Measurements from ENCODE around the gene NRP1.

Gene NRP1

GRCh38 chr10:33325929-33326328 is 8.5 kb downstream of the NRP1 start:
- H3K27me3 ChIP-seq (ENCODE audit: insufficient read depth, low read depth, severe bottlenecking): peaks cover 2% of the 10 kb centered on the region
- no peak for DNase-seq
- H3K36me3 ChIP-seq: no peaks in the 10 kb centered on the region
- H3K9me3 ChIP-seq (ENCODE audit: severe bottlenecking): no peaks in the 10 kb centered on the region
- no peak overlapping the region for H3K4me3 ChIP-seq (ENCODE audit: low read depth, low read length)
- TF ChIP-seq CTCF (IDR thresholded peaks at IDR 0.05; ENCODE audit: low read depth, low read length): no peak
- no peak overlapping the region for H3K27ac ChIP-seq

GRCh38 chr10:33323721-33324120 is 10.7 kb downstream of the NRP1 start:
- no peaks in the 10 kb centered on the region for H3K36me3 ChIP-seq
- H3K9me3 ChIP-seq (ENCODE audit: severe bottlenecking): no peaks in the 10 kb centered on the region
- no peak overlapping the region for H3K4me3 ChIP-seq (ENCODE audit: low read depth, low read length)
- TF ChIP-seq CTCF (IDR thresholded peaks at IDR 0.05; ENCODE audit: low read depth, low read length): no peak
- DNase-seq: no peak
- no peak overlapping the region for H3K27ac ChIP-seq
- no peaks in the 10 kb centered on the region for H3K27me3 ChIP-seq (ENCODE audit: insufficient read depth, low read depth, severe bottlenecking)

GRCh38 chr10:33321516-33321915 is 13.0 kb downstream of the NRP1 start:
- H3K4me3 ChIP-seq (ENCODE audit: low read depth, low read length): no peak overlapping the region
- H3K27ac ChIP-seq: no peak overlapping the region
- no peak for DNase-seq
- H3K27me3 ChIP-seq (ENCODE audit: insufficient read depth, low read depth, severe bottlenecking): no peaks in the 10 kb centered on the region
- TF ChIP-seq CTCF (IDR thresholded peaks at IDR 0.05; ENCODE audit: low read depth, low read length): no peak
- no peaks in the 10 kb centered on the region for H3K9me3 ChIP-seq (ENCODE audit: severe bottlenecking)
- H3K36me3 ChIP-seq: no peaks in the 10 kb centered on the region

- no peaks in the 10 kb centered on the region for H3K36me3 ChIP-seq
- H3K27me3 ChIP-seq (ENCODE audit: insufficient read depth, low read depth, severe bottlenecking): no peaks in the 10 kb centered on the region
- H3K4me3 ChIP-seq (ENCODE audit: low read depth, low read length): no peak overlapping the region
- TF ChIP-seq CTCF (IDR thresholded peaks at IDR 0.05; ENCODE audit: low read depth, low read length): no peak
- H3K9me3 ChIP-seq (ENCODE audit: severe bottlenecking): no peaks in the 10 kb centered on the region
- H3K27ac ChIP-seq: no peak overlapping the region
- DNase-seq: no peak
These were observed 14.2 kb downstream of the NRP1 start for GRCh38 chr10:33320288-33320687.

GRCh38 chr10:33315891-33316290 is 18.6 kb downstream of the NRP1 start:
- DNase-seq: no peak
- Histone ChIP-seq H3K27ac (no peak overlapping the region), H3K27me3 (ENCODE audit: insufficient read depth, low read depth, severe bottlenecking) (no peaks in the 10 kb centered on the region), H3K9me3 (ENCODE audit: severe bottlenecking) (no peaks in the 10 kb centered on the region), H3K36me3 (no peaks in the 10 kb centered on the region), H3K4me3 (ENCODE audit: low read depth, low read length) (no peak overlapping the region)
- no peak for TF ChIP-seq CTCF (IDR thresholded peaks at IDR 0.05; ENCODE audit: low read depth, low read length)

- Histone ChIP-seq H3K9me3 (ENCODE audit: severe bottlenecking) (no peaks in the 10 kb centered on the region), H3K36me3 (no peaks in the 10 kb centered on the region), H3K27me3 (ENCODE audit: insufficient read depth, low read depth, severe bottlenecking) (no peaks in the 10 kb centered on the region), H3K27ac (no peak overlapping the region), H3K4me3 (ENCODE audit: low read depth, low read length) (no peak overlapping the region)
- TF ChIP-seq CTCF (IDR thresholded peaks at IDR 0.05; ENCODE audit: low read depth, low read length): no peak
- no peak for DNase-seq
These were observed 19.5 kb downstream of the NRP1 start for GRCh38 chr10:33314811-33315561.

Measured in WERI-Rb-1 (cell line).